Upper lobe of right lung (tissue), 1 donor: Measurements from ENCODE around the gene GLIS1. TPM values are rescaled to one million over a fixed set of nuclear protein-coding genes. Genes with fewer than 3 reads are reported as not detected.

ENCODE experiments used
- ATAC-seq: fragments of 200-7000 bp; cut with Tn5 transposase; one replicate; pipeline ENCODE4 v1.9.1; 2020; ENCODE audit warnings: mild to moderate bottlenecking, moderate library complexity
- DNase-seq: peaks from one replicate; pipeline ENCODE4 v3.0.0-alpha.2; 2020
- H3K27ac ChIP-seq: fragments of 200-600 bp; one replicate; pipeline ENCODE4 v1.8.0; 2022
- H3K27me3 ChIP-seq: fragments of 200-600 bp; one replicate; pipeline ENCODE4 v1.8.0; 2022; ENCODE audit warnings: mild to moderate bottlenecking
- H3K36me3 ChIP-seq: fragments of 200-600 bp; one replicate; pipeline ENCODE4 v1.8.0; 2022
- H3K4me1 ChIP-seq: fragments of 200-600 bp; one replicate; pipeline ENCODE4 v1.8.0; 2022
- H3K4me3 ChIP-seq: fragments of 200-600 bp; one replicate; pipeline ENCODE4 v1.8.0; 2022; ENCODE audit warnings: mild to moderate bottlenecking
- H3K9me3 ChIP-seq: fragments of 200-600 bp; one replicate; pipeline ENCODE4 v1.8.0; 2022
- intact Hi-C: fragments of 100-400 bp; cut with DNase I; formaldehyde crosslinking; loops from one replicate; pipeline ENCODE4 v1.11.0; 2022
- total RNA-seq: library from RNA; stranded (reverse); fragmentation: NEBNext Ultra II Directional; extraction: Animal tissue kit (Norgen Biotek cat#: 25700); gene quantifications from one replicate; pipeline ENCODE4 v1.2.1, GENCODE V29; 2021
- TF ChIP-seq, protein P1 (sequence below): fragments of 200-600 bp; IDR thresholded peaks from one replicate; pipeline ENCODE4 v1.8.0; 2022; ENCODE audit warnings: antibody characterized with exemption
- donor health status: DM: no; HTN: yes; CAD: no; lungs with severe emphysema.

GLIS1 gene
- total RNA-seq, 1 donor from 2014 or later = 0.14 TPM

DNA sequence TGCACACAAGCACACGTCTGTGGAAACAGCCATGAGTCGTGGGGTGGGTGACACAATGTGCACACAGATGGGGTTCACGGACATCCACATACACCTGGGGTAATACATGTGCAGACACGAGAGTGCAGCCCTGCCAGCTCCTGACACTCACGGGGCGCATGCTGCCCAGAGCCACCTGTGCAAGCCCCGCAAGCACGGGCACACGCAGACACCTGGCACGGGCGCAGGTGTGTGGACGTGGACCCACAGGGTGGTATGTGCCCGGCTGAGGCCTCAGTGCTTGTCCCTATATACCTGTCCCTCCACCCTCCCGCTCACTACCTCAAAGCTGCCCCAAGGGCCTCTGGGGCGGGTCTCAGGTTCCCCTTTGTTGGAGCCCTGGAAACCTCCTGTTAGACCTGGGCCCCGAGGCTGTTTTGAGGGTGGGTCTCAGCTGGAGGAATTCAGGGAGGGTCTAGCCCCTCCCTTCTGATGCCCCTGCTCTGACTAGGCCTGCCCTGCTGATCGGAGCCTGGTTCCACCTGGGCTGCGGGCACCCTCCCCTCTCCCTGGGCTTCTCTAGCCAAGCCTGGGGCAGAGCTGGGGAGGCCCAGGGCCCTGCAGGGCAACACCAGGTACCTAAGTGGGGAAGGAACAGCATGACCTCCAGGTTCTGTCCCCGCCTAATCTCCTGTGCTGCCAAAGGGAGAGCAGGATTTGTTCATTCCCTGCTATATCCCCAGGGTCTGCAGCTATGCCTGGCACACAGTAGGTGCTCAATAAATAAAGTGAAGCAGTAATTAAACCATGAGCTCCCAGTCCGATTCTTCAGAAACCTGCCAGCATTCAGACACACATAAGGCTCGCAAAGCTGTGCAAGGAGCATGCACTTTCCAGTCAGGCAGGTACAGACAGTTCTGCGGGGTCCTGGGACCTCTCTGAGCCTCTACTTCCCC lies 230.6 kb downstream of the GLIS1 start:
- DNase-seq (no peak), ATAC-seq (no peak)
- H3K4me3 ChIP-seq = no peak overlapping the region
- TF ChIP-seq, protein P1, sequence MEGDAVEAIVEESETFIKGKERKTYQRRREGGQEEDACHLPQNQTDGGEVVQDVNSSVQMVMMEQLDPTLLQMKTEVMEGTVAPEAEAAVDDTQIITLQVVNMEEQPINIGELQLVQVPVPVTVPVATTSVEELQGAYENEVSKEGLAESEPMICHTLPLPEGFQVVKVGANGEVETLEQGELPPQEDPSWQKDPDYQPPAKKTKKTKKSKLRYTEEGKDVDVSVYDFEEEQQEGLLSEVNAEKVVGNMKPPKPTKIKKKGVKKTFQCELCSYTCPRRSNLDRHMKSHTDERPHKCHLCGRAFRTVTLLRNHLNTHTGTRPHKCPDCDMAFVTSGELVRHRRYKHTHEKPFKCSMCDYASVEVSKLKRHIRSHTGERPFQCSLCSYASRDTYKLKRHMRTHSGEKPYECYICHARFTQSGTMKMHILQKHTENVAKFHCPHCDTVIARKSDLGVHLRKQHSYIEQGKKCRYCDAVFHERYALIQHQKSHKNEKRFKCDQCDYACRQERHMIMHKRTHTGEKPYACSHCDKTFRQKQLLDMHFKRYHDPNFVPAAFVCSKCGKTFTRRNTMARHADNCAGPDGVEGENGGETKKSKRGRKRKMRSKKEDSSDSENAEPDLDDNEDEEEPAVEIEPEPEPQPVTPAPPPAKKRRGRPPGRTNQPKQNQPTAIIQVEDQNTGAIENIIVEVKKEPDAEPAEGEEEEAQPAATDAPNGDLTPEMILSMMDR = no peak
- H3K27me3 ChIP-seq = no peaks in the 10 kb centered on the region
- H3K9me3 ChIP-seq = no peaks in the 10 kb centered on the region
- H3K4me1 ChIP-seq = no peaks in the 10 kb centered on the region
- intact Hi-C loops = no loop called here
- no peak overlapping the region for H3K27ac ChIP-seq
- no peaks in the 10 kb centered on the region for H3K36me3 ChIP-seq

GRCh38 chr1:53507116-53507820 lies 231.7 kb downstream of the GLIS1 start:
- no peaks in the 10 kb centered on the region for H3K4me1 ChIP-seq
- TF ChIP-seq, protein P1 = no peak
- H3K36me3 ChIP-seq = no peaks in the 10 kb centered on the region
- H3K4me3 ChIP-seq = no peak overlapping the region
- no peaks in the 10 kb centered on the region for H3K27me3 ChIP-seq
- H3K9me3 ChIP-seq = no peaks in the 10 kb centered on the region
- no peak for DNase-seq
- no peak for ATAC-seq
- intact Hi-C loops = no loop called here
- no peak overlapping the region for H3K27ac ChIP-seq

GRCh38 chr1:53506355-53507050 lies 232.5 kb downstream of the GLIS1 start:
- intact Hi-C loops = no loop called here
- ATAC-seq = no peak
- H3K4me3 ChIP-seq = no peak overlapping the region
- no peaks in the 10 kb centered on the region for H3K4me1 ChIP-seq
- no peaks in the 10 kb centered on the region for H3K36me3 ChIP-seq
- DNase-seq = no peak
- no peaks in the 10 kb centered on the region for H3K9me3 ChIP-seq
- peaks cover 1% of the 10 kb centered on the region for H3K27me3 ChIP-seq
- H3K27ac ChIP-seq = no peak overlapping the region
- TF ChIP-seq, protein P1 = no peak

GRCh38 chr1:53505891-53506290 lies 233.1 kb downstream of the GLIS1 start:
- Histone ChIP-seq H3K36me3 (no peaks in the 10 kb centered on the region), H3K27ac (no peak overlapping the region), H3K4me3 (no peak overlapping the region), H3K9me3 (no peaks in the 10 kb centered on the region), H3K4me1 (no peaks in the 10 kb centered on the region), H3K27me3 (peaks cover 7% of the 10 kb centered on the region)
- DNase-seq (no peak), ATAC-seq (no peak)
- intact Hi-C loops = no loop called here
- TF ChIP-seq, protein P1 = no peak

GRCh38 chr1:53505401-53505800 lies 233.6 kb downstream of the GLIS1 start:
- H3K27me3 ChIP-seq = peaks cover 12% of the 10 kb centered on the region
- intact Hi-C loops = no loop called here
- H3K4me3 ChIP-seq = no peak overlapping the region
- H3K4me1 ChIP-seq = no peaks in the 10 kb centered on the region
- DNase-seq (no peak), ATAC-seq (no peak)
- TF ChIP-seq, protein P1 = no peak
- no peak overlapping the region for H3K27ac ChIP-seq
- H3K36me3 ChIP-seq = no peaks in the 10 kb centered on the region
- H3K9me3 ChIP-seq = no peaks in the 10 kb centered on the region
